Measurements from ENCODE around the gene ZDHHC7.

- TF ChIP-seq CTCF (IDR thresholded peaks at IDR 0.05) (no peak), POLR2AphosphoS5 (IDR thresholded peaks at IDR 0.05) (no peak), POLR2A (IDR thresholded peaks at IDR 0.05) (no peak)
Observed at GRCh38 chr16:85026703-85027102, 15.4 kb upstream of the ZDHHC7 start.

All from suprapubic skin (tissue), 4 donors.